H1 (cell line): ENCODE data around the gene SLC39A11. TPM values are rescaled to one million over a fixed set of nuclear protein-coding genes. Genes with fewer than 3 reads are reported as not detected.

ENCODE experiments used
- CTCF ChIA-PET: fragments of 300-600 bp; sonication (Branson Sonifier 250); formaldehyde crosslinking; loops from one replicate; lab custom pipeline; 2021; ENCODE audit not compliant: partially characterized antibody; lab: Charles Lee
- POLR2A ChIA-PET: fragments of 300-600 bp; sonication (Branson Sonifier 250); formaldehyde crosslinking; loops from one replicate; lab custom pipeline; 2021; ENCODE audit warnings: inconsistent platforms; ENCODE audit not compliant: partially characterized antibody; lab: Charles Lee
- DNase-seq, 2 experiments: peaks; one replicate each; pipeline versions ENCODE4 v3.0.0 to v3.0.0-alpha.2; 2010 to 2022; ENCODE audit warnings: low spot score in 2 of 2, low read depth in 1 of 2, mixed read lengths in 1 of 2
- FAIRE-seq: peaks from 2 replicates; lab custom pipeline; 2011; peaks lifted over from hg19 to GRCh38; lab: Jason Lieb, UNC
- H2AFZ ChIP-seq: 2 replicates; pipeline ENCODE4 v1.8.1; 2012; ENCODE audit warnings: low read length, inconsistent platforms
- H2AK5ac ChIP-seq: 2 replicates; pipeline ENCODE4 v1.6.1; 2013; ENCODE audit warnings: low read depth, low read length
- H2BK120ac ChIP-seq: replicated peaks from 2 replicates; pipeline ENCODE3; 2013; ENCODE audit warnings: low read depth, low read length, inconsistent platforms
- H2BK12ac ChIP-seq: 2 replicates; pipeline ENCODE4 v1.6.1; 2013; ENCODE audit warnings: low read depth, low read length
- H2BK15ac ChIP-seq: 2 replicates; pipeline ENCODE4 v1.6.1; 2013; ENCODE audit warnings: low read length
- H2BK20ac ChIP-seq: 2 replicates; pipeline ENCODE4 v1.6.1; 2013; ENCODE audit warnings: low read length
- H2BK5ac ChIP-seq: 2 replicates; pipeline ENCODE4 v1.6.1; 2013; ENCODE audit warnings: low read depth, low read length
- H3K14ac ChIP-seq: 2 replicates; pipeline ENCODE4 v1.6.1; 2013; ENCODE audit warnings: inconsistent platforms; ENCODE audit not compliant: insufficient read length
- H3K18ac ChIP-seq: 2 replicates; pipeline ENCODE4 v1.6.1; 2013; ENCODE audit warnings: low read length; ENCODE audit errors: extremely low read depth
- H3K23ac ChIP-seq: 2 replicates; pipeline ENCODE4 v1.6.1; 2013; ENCODE audit warnings: inconsistent platforms; ENCODE audit not compliant: insufficient read length
- H3K23me2 ChIP-seq: 2 replicates; pipeline ENCODE4 v1.6.1; 2013; ENCODE audit warnings: low read depth, low read length
- H3K27ac ChIP-seq: 2 replicates; pipeline ENCODE4 v1.6.1; 2011; ENCODE audit warnings: low read depth, low read length, inconsistent platforms
- H3K27me3 ChIP-seq, 4 experiments: replicated peaks in 1 of 4; 1 replicate in 1 of 4; 2 replicates in 3 of 4; pipeline versions ENCODE4 v1.6.1 to v1.8.1; 2011 to 2013; ENCODE audit warnings: low read length in 3 of 4, mild to moderate bottlenecking in 3 of 4, inconsistent platforms in 2 of 4, mixed read lengths in 2 of 4, moderate library complexity in 1 of 4; ENCODE audit not compliant: control insufficient read depth in 3 of 4, insufficient read depth in 3 of 4; ENCODE audit errors: extremely low read depth in 1 of 4
- H3K36me3 ChIP-seq, 4 experiments: 2 replicates each; pipeline versions ENCODE4 v1.6.1 to v1.8.1; 2011 to 2013; ENCODE audit warnings: mild to moderate bottlenecking in 4 of 4, low read length in 3 of 4, moderate library complexity in 2 of 4, control low read depth in 1 of 4, inconsistent platforms in 1 of 4; ENCODE audit not compliant: insufficient read depth in 4 of 4, control insufficient read depth in 2 of 4
- H3K4ac ChIP-seq: replicated peaks from 2 replicates; pipeline ENCODE3; 2013; ENCODE audit warnings: low read length, low read depth, mixed read lengths, inconsistent platforms; ENCODE audit not compliant: insufficient read length
- H3K4me1 ChIP-seq, 4 experiments: replicated peaks in 1 of 4; 1 replicate in 1 of 4; 2 replicates in 3 of 4; pipeline versions ENCODE4 v1.6.1 to v1.8.1; 2011 to 2013; ENCODE audit warnings: low read length in 3 of 4, inconsistent platforms in 2 of 4, mixed read lengths in 1 of 4; ENCODE audit not compliant: insufficient read depth in 4 of 4, control insufficient read depth in 3 of 4
- H3K4me2 ChIP-seq, 2 experiments: 2 replicates each; pipeline versions ENCODE4 v1.6.1 to v1.8.1; 2011 to 2013; ENCODE audit warnings: low read depth in 2 of 2, low read length in 2 of 2, control low read depth in 1 of 2, inconsistent platforms in 1 of 2, mild to moderate bottlenecking in 1 of 2; ENCODE audit not compliant: insufficient read depth in 1 of 2
- H3K4me3 ChIP-seq, 4 experiments: fragments of 200-600, 300-600 bp in 1 of 4; sonication (generic), shearing (Covaris generic), sonication (Bioruptor Twin) in 1 of 4; 2 replicates each; pipeline versions ENCODE4 v1.5.1 to v1.8.1; 2011 to 2016; ENCODE audit warnings: low read length in 4 of 4, low read depth in 3 of 4, control low read depth in 2 of 4, inconsistent platforms in 2 of 4, mild to moderate bottlenecking in 2 of 4, mixed read lengths in 1 of 4, moderate library complexity in 1 of 4; ENCODE audit not compliant: insufficient read depth in 2 of 4; ENCODE audit errors: extremely low read depth in 1 of 4
- H3K56ac ChIP-seq: replicated peaks from 2 replicates; pipeline ENCODE3; 2013; ENCODE audit warnings: low read depth, mild to moderate bottlenecking, mixed read lengths, low read length, inconsistent platforms; ENCODE audit not compliant: insufficient read length
- H3K79me1 ChIP-seq: 2 replicates; pipeline ENCODE4 v1.6.1; 2013; ENCODE audit warnings: low read depth, low read length, control low read depth
- H3K79me2 ChIP-seq, 2 experiments: 2 replicates each; pipeline versions ENCODE4 v1.6.1 to v1.8.1; 2012 to 2013; ENCODE audit warnings: low read length in 2 of 2, mild to moderate bottlenecking in 2 of 2, inconsistent platforms in 1 of 2; ENCODE audit not compliant: insufficient read depth in 2 of 2, control insufficient read depth in 1 of 2
- H3K9ac ChIP-seq, 4 experiments: replicated peaks in 1 of 4; 1 replicate in 1 of 4; 2 replicates in 3 of 4; pipeline versions ENCODE4 v1.6.1 to v1.8.1; 2011 to 2013; ENCODE audit warnings: low read depth in 3 of 4, low read length in 3 of 4, control low read depth in 2 of 4, mild to moderate bottlenecking in 2 of 4, moderate library complexity in 2 of 4, inconsistent platforms in 1 of 4; ENCODE audit errors: extremely low read depth in 1 of 4
- H3K9me3 ChIP-seq, 2 experiments: 2 replicates each; pipeline versions ENCODE4 v1.6.1 to v1.8.1; 2012 to 2013; ENCODE audit warnings: mild to moderate bottlenecking in 2 of 2, moderate library complexity in 2 of 2, control low read depth in 1 of 2, inconsistent platforms in 1 of 2, low read depth in 1 of 2, low read length in 1 of 2, mixed read lengths in 1 of 2; ENCODE audit not compliant: insufficient read depth in 2 of 2
- H4K20me1 ChIP-seq, 2 experiments: replicated peaks in 1 of 2; 2 replicates each; pipeline versions ENCODE3 to v1.8.1; 2011 to 2013; ENCODE audit warnings: inconsistent platforms in 2 of 2, low read length in 2 of 2, mild to moderate bottlenecking in 1 of 2; ENCODE audit not compliant: insufficient read depth in 2 of 2, control insufficient read depth in 1 of 2
- H4K5ac ChIP-seq: 2 replicates; pipeline ENCODE4 v1.6.1; 2013; ENCODE audit warnings: low read length, low read depth, mixed read lengths, inconsistent platforms; ENCODE audit not compliant: insufficient read length
- H4K8ac ChIP-seq: 2 replicates; pipeline ENCODE4 v1.8.0; 2013; ENCODE audit warnings: mild to moderate bottlenecking, moderate library complexity, low read length, inconsistent platforms; ENCODE audit not compliant: insufficient read depth; ENCODE audit errors: extremely low read depth
- H4K91ac ChIP-seq: replicated peaks from 2 replicates; pipeline ENCODE3; 2013; ENCODE audit warnings: low read length, mixed read lengths, inconsistent platforms; ENCODE audit not compliant: insufficient read length
- POLR2A ChIP-seq, 2 experiments: IDR thresholded peaks; 1 replicate in 1 of 2; 2 replicates in 1 of 2; pipeline ENCODE4 v1.6.1; 2011; ENCODE audit warnings: low read depth in 2 of 2, low read length in 2 of 2, mild to moderate bottlenecking in 2 of 2; ENCODE audit errors: control extremely low read depth in 1 of 2
- RAD21 ChIP-seq, 2 experiments: IDR thresholded peaks in 1 of 2; conservative IDR thresholded peaks in 1 of 2; 2 replicates each; pipeline ENCODE4 v1.6.1; 2011; ENCODE audit warnings: low read depth in 2 of 2, low read length in 2 of 2, improper control_type of control experiment in 1 of 2, inconsistent platforms in 1 of 2, mild to moderate bottlenecking in 1 of 2, moderate library complexity in 1 of 2
- TBP ChIP-seq: IDR thresholded peaks from 2 replicates; pipeline ENCODE4 v1.6.1; 2011; ENCODE audit warnings: low read depth, low read length, improper control_type of control experiment
- WGBS, 2 experiments: shearing (Covaris generic) in 1 of 2; methylation state at CpG; one replicate each; pipeline versions ENCODE4 v1.1.6 to v1.1.7; 2013 to 2015; ENCODE audit warnings: low lambda C conversion rate in 2 of 2, mixed read lengths in 2 of 2, inconsistent platforms in 1 of 2, low coverage in 1 of 2, missing lambda C conversion rate in 1 of 2; ENCODE audit not compliant: insufficient replicate concordance in 2 of 2, insufficient coverage in 1 of 2, insufficient read length in 1 of 2; ENCODE audit errors: extremely low coverage in 1 of 2, missing lambda C conversion rate in 1 of 2; 5-methylcytosine and 5-hydroxymethylcytosine counted together
- polyA plus RNA-seq, 7 experiments: library from polyadenylated mRNA; depleted of rRNA in 3 of 7; stranded (reverse) in 5 of 7; unstranded in 2 of 7; fragments of >200 nt in 5 of 7; fragments of 200-250 nt in 2 of 7; gene quantifications; 1 replicate in 5 of 7; 2 replicates in 1 of 7; 4 replicates in 1 of 7; pipeline versions ENCODE4 v1.2.1 to v1.2.3, GENCODE V29; 2011 to 2013; ENCODE audit warnings: missing spikeins in 2 of 7, mixed read lengths in 2 of 7
- total RNA-seq: library from RNA; stranded (reverse); fragmentation: NEBNext Ultra II Directional; extraction: Animal tissue kit (Norgen Biotek cat#: 25700); gene quantifications from 2 replicates; pipeline ENCODE4 v1.2.1, GENCODE V29; 2021
- TF ChIP-seq, protein P1 (sequence below), 3 experiments: IDR thresholded peaks; 1 replicate in 2 of 3; 2 replicates in 1 of 3; pipeline versions ENCODE4 v1.5.1 to v1.6.1; 2011; ENCODE audit warnings: low read length in 3 of 3, mild to moderate bottlenecking in 3 of 3, inconsistent platforms in 2 of 3, low read depth in 1 of 3, moderate library complexity in 1 of 3; ENCODE audit not compliant: insufficient read depth in 1 of 3; ENCODE audit errors: control extremely low read depth in 1 of 3

Gene SLC39A11
- total and polyA plus RNA-seq, 2 of the 8 experiments (the other 6 are each of a cell fraction or from before 2014, with no cell fraction given): 12.2 to 19.6 TPM

DNA sequence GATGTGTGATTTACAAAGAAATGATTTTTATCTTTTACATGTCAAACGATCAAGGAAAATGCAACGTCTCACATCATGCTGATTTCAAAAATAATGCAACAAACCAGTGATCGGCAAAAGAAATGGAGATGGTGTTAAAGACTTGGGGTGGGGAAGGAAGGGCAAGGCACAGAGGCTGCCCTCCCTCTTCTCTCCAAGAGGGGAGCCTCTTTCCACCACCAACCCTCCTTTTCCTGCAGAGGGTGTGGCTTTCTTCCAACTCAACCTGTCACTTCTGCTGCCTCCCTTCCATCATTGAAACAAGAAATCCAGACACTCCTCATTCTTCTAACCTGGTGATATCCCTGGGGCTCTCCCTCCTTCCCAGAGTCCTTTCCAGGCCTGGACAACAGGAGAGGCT, 320.8 kb downstream of the SLC39A11 start:
- H3K27me3 ChIP-seq: no peaks in the 10 kb centered on the region
- H3K4ac ChIP-seq: no peak overlapping the region
- no peak overlapping the region for H3K14ac ChIP-seq
- no peak overlapping the region for H2BK20ac ChIP-seq
- H3K4me1 ChIP-seq: peaks cover 0 to 7% (median 0%) of the 10 kb centered on the region in 4 experiments; a peak in 3 of 7 replicates
- 83% methylated on average over 3 of the region's 3 CpGs; no CpG with 5 or more reads in 1 of the 2 experiments for WGBS, 2 experiments
- H3K56ac ChIP-seq: no peak overlapping the region
- H4K8ac ChIP-seq: no peak overlapping the region
- no peak overlapping the region for H2BK15ac ChIP-seq
- no peak overlapping the region for H3K27ac ChIP-seq
- H3K18ac ChIP-seq: no peak overlapping the region
- H3K4me2 ChIP-seq: no peak overlapping the region
- no peaks in the 10 kb centered on the region for H3K23me2 ChIP-seq
- no peak for FAIRE-seq
- no peak overlapping the region for H2BK12ac ChIP-seq
- no peak overlapping the region for H2BK5ac ChIP-seq
- no peak overlapping the region for H3K23ac ChIP-seq
- H3K4me3 ChIP-seq: no peak overlapping the region
- H3K79me2 ChIP-seq: no peaks in the 10 kb centered on the region
- no peak overlapping the region for H4K5ac ChIP-seq
- DNase-seq: no peak
- peaks cover 10 to 11% of the 10 kb centered on the region in 2 experiments for H3K9me3 ChIP-seq
- no peak overlapping the region for H2AFZ ChIP-seq
- H4K91ac ChIP-seq: no peak overlapping the region
- H2BK120ac ChIP-seq: no peak overlapping the region
- ChIA-PET CTCF (interaction anchor here (0.6 kb wide), 1 partner anchor 12 kb away, joined by 5 read pairs; no protein-coding TSS in a partner anchor), POLR2A (no interaction called here)
- no peak overlapping the region for H2AK5ac ChIP-seq
- TF ChIP-seq, protein P1, sequence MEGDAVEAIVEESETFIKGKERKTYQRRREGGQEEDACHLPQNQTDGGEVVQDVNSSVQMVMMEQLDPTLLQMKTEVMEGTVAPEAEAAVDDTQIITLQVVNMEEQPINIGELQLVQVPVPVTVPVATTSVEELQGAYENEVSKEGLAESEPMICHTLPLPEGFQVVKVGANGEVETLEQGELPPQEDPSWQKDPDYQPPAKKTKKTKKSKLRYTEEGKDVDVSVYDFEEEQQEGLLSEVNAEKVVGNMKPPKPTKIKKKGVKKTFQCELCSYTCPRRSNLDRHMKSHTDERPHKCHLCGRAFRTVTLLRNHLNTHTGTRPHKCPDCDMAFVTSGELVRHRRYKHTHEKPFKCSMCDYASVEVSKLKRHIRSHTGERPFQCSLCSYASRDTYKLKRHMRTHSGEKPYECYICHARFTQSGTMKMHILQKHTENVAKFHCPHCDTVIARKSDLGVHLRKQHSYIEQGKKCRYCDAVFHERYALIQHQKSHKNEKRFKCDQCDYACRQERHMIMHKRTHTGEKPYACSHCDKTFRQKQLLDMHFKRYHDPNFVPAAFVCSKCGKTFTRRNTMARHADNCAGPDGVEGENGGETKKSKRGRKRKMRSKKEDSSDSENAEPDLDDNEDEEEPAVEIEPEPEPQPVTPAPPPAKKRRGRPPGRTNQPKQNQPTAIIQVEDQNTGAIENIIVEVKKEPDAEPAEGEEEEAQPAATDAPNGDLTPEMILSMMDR (IDR thresholded peaks at IDR 0.05; ENCODE audit: control extremely low read depth in 1 of 3, insufficient read depth in 1 of 3, low read depth in 1 of 3, low read length in 3 of 3): peak in 2 of 3 experiments; percentile 16 to 39; a peak in 2 of 4 replicates
- TF ChIP-seq POLR2A (IDR thresholded peaks at IDR 0.05; ENCODE audit: control extremely low read depth in 1 of 2, low read depth in 2 of 2, low read length in 2 of 2) (no peak), RAD21 (IDR thresholded peaks at IDR 0.05 in 1 of 2, conservative IDR thresholded peaks at IDR 0.05 in 1 of 2; ENCODE audit: low read depth in 2 of 2, low read length in 2 of 2) (peak; percentile 27 to 38; a peak in 3 of 4 replicates), TBP (no peak)
- no peaks in the 10 kb centered on the region for H3K79me1 ChIP-seq
- H3K36me3 ChIP-seq: no peaks in the 10 kb centered on the region
- no peaks in the 10 kb centered on the region for H4K20me1 ChIP-seq
- H3K9ac ChIP-seq: no peak overlapping the region
